Measurements from ENCODE around the gene STIM1. TPM values are rescaled to one million over a fixed set of nuclear protein-coding genes. Genes with fewer than 3 reads are reported as not detected.

The STIM1 gene
- total RNA-seq, 1 donor from 2014 or later = 16.3 TPM

GRCh38 chr11:3906166-3906565 lies 50.7 kb downstream of the STIM1 start:
- FAIRE-seq (no peak), DNase-seq (ENCODE audit: low spot score in 2 of 2) (no peak)

- no peak for DNase-seq (ENCODE audit: low spot score in 2 of 2)
- FAIRE-seq = no peak
These were observed 52.1 kb downstream of the STIM1 start for GRCh38 chr11:3907590-3907989.

DNA sequence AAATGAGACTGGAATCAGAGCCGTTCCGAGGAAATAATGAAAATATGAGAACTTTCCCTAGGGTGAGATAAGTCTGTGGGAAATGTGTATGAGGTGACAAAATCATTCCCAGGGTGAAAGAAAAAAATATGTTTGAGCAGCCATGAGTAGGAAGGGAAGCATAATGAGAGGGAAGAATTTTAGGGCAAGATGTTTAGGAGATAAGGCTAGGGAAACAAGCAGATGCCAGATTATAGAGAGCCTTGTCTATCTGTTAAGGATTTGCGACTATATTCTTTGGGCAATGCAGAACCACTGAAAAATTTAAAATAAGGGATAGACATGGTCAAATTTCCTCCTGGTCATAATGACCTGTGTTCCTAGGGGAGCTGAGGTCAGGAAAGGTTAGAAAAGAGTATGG lies 54.4 kb downstream of the STIM1 start:
- FAIRE-seq = no peak
- no peak for DNase-seq (ENCODE audit: low spot score in 2 of 2)

DNA sequence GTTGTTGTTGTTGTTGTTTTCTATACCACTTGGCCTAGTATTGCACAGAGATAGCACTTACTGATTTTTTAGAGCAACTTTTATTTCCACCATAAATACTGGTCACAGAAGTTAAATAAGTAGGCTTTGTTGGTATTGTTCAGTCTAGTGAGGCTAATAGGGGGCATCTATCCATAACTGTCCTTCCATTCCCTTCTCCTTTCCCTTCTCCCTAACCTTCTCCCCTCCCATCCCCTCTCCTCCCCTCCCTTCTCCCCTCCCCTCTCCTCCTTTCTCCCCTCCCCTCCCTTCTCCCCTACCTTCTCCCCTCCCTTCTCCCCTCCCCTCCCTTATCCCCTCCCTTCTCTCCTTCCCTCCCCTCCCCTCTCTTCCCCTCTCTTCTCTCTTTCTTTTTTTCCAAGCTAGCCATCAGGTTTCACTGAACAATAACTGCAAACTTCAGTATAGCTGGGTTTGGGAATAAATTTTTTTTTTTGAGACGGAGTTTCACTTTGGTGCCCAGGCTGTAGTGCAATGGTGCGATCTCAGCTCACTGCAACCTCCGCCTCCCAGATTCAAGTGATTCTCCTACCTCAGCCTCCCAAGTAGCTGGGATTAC lies 56.5 kb downstream of the STIM1 start:
- FAIRE-seq (no peak), DNase-seq (ENCODE audit: low spot score in 2 of 2) (no peak)

- FAIRE-seq (no peak), DNase-seq (ENCODE audit: low spot score in 2 of 2) (no peak)
These were observed 58.5 kb downstream of the STIM1 start for GRCh38 chr11:3913921-3914320.

DNA sequence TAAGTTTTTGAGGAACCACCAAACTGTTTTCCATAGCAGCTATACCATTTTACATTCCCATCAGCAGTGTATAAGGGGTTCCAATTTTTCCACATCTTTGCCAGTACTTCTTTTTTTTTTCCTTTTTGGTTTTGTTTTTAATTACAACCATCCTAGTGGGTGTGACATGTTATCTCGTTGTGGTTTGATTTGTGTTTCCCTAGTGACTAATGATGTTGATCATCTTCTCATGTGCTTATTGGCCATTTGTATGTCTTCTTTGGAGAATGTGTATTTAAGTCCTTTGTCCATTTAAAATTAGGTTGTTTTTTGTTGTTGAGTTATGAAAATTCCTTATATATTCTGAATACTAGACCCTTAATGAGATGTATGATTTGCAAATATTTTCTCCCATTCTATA lies 59.3 kb downstream of the STIM1 start:
- FAIRE-seq = no peak
- DNase-seq (ENCODE audit: low spot score in 2 of 2) = no peak

GRCh38 chr11:3916962-3917361 lies 61.5 kb downstream of the STIM1 start:
- no peak for FAIRE-seq
- no peak for DNase-seq (ENCODE audit: low spot score in 2 of 2)

DNA sequence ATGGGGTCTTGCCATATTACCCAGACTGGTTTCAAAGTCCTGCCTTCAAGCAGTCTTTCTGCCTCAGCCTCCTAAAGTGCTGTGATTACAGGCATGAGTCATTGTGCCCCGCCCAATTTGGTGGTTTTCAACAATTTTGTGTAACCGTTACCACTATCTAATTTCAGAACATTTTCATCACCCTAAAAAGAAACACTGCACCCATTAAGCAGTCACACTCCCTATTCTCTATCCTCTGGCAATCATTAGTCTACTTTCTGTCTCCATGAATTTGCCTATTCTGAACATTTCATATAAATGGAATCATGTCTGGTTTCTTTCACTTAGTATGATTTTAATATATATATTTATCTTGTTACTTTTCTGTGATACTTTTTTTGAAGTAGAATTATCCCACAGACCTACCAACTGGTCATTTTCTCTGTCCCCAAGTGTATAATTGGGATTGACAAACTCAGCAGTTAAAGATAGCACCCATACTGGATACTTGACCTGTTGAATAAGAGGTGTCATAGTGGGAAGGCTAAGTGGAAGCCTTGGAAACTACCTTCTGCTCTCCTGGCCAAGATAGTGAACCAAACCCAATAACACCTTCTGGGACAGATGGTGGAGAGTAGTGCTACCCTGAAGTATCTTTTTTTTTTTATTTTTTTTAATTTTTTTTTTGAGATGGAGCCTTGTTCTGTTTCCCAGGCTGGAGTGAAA lies 64.8 kb downstream of the STIM1 start:
- FAIRE-seq (no peak), DNase-seq (ENCODE audit: low spot score in 2 of 2) (no peak)

DNA sequence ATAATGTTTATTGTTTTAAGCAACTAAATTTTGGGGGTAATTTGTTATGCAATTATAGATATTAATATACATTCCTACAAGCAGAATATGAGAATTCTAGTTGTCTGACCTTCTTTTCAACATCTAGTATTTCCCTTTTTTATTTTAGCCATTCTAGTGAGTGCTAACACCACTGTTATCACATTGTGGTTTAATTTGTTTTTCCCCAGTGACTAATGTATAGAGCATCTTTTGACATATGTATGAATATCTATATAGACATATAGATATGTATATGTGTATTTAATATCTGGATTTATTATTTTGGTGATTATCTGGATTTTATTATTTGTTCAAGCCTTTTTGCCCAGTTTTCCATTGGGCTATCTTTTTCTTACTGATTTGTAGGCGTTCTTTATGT lies 66.6 kb downstream of the STIM1 start:
- FAIRE-seq (no peak), DNase-seq (ENCODE audit: low spot score in 2 of 2) (no peak)

GRCh38 chr11:3925513-3925912 lies 70.0 kb downstream of the STIM1 start:
- DNase-seq (ENCODE audit: low spot score in 2 of 2) (no peak), FAIRE-seq (no peak)

- FAIRE-seq = no peak
- no peak for DNase-seq (ENCODE audit: low spot score in 2 of 2)
These were observed 71.1 kb downstream of the STIM1 start for GRCh38 chr11:3926458-3927095.

- no peak for DNase-seq (ENCODE audit: low spot score in 2 of 2)
- no peak for FAIRE-seq
These were observed 71.8 kb downstream of the STIM1 start for GRCh38 chr11:3927129-3927796.

- DNase-seq (ENCODE audit: low spot score in 2 of 2) = no peak
- FAIRE-seq = no peak
These were observed 73.8 kb downstream of the STIM1 start for GRCh38 chr11:3929232-3929631.

GRCh38 chr11:3929649-3930048 lies 74.2 kb downstream of the STIM1 start:
- no peak for FAIRE-seq

DNA sequence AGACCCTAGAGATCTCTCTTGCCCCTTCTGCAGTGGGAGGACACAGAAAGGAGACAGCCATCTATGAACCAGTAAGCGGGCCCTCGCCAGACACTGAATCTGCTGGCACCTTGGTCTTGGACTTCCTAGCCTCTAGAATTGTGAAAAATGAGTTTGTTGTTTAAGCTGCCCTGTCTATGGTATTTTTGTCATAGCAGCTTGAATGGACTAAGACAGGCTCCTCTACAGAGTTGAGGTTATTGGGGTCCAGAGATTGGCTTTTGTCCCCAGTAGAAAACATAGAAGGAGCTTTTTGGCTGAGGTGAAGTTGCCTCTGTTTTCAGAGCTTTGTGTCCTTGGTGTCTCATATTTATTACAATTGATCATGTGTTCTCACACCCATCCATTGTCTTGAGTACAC lies 77.2 kb downstream of the STIM1 start:
- no peak for FAIRE-seq
- DNase-seq (ENCODE audit: low spot score in 2 of 2) = no peak

More at GRCh38 chr11:3929649-3930048, 74.2 kb downstream of the STIM1 start:
- DNase-seq (ENCODE audit: low spot score in 2 of 2) = no peak

DNA sequence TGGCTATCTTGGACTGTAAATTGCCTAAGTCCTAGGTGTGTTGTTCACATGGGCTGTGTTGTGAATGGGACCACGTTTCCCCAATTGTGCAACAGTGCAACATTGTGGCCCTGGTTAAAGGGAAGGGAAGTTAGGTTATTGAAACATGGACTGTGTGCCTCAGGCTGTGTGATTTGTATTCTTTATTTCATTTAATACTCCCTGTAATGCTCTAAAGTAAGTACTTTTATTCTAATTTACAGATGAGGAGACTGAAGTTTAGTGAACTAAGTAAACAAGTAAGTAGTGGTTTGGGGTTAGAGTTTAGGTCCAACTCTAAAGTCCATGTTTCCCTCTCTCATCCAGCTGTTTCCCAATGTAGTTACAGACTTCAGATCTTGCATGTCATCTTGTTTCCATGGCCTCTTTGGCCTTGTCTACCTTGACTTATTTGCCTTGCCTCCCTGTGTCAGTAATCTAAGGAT lies 77.7 kb downstream of the STIM1 start:
- FAIRE-seq (no peak), DNase-seq (ENCODE audit: low spot score in 2 of 2) (no peak)

GRCh38 chr11:3934658-3935057 lies 79.2 kb downstream of the STIM1 start:
- DNase-seq (ENCODE audit: low spot score in 2 of 2) (no peak), FAIRE-seq (no peak)

GRCh38 chr11:3936517-3936916 lies 81.1 kb downstream of the STIM1 start:
- no peak for DNase-seq (ENCODE audit: low spot score in 2 of 2)
- FAIRE-seq = no peak

DNA sequence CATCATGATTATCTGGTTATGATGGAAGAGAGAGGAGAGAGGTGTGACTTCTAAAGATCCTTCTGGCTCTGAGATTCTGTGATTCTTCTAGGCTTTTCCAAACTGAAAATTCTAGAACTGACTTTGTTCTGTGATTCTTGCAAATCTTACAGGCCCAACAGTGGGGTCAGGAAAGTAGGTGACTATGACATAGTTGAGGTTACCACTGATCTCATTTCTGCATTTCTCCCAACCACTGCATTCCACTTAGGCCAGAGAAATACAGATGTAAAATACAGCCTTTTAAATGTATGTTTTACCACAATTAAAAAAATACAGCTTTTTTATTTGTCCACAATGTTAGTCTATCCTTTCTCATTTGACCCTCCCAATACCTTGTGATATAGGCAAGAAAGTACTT lies 83.7 kb downstream of the STIM1 start:
- DNase-seq (ENCODE audit: low spot score in 2 of 2) (no peak), FAIRE-seq (no peak)

DNA sequence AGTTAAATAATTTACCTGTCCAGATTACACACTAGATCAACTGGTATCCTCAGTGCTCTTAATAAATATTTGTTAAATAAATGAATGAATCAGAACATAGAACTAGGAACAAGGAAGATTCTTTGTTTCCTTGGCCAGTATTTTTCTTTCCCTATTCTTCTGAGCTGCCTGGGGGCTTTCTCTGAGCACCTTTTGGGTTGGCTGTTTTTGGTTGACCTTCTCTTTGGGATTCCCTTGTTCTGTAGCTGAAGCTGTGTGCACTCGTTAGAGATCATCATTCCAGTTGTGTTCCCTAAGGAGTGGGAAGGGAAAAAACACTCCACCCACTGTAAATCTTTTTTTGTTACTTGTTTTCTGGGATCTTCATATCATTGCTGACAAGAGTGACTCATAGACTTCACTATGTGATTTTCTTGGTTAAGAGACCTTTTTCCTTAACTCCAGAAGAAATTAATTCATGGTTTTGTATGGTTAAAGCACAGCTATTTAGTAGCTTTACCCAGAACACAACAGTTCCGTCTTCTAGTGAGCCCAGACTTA lies 84.3 kb downstream of the STIM1 start:
- DNase-seq (ENCODE audit: low spot score in 2 of 2) (no peak), FAIRE-seq (no peak)

Measured in frontal cortex (tissue), 4 donors.